AG09319 (cell line): Measurements from ENCODE around the gene LPP.

Experiments used
- DNase-seq: peaks from one replicate; pipeline ENCODE4 v3.0.0-alpha.2; 2010; ENCODE audit warnings: low read depth; ENCODE audit errors: extremely low read depth
- TF ChIP-seq, protein P1 (sequence below): IDR thresholded peaks from 2 replicates; pipeline ENCODE4 v1.5.1; 2011; ENCODE audit warnings: low read depth, mild to moderate bottlenecking, inconsistent platforms, low read length, moderate library complexity

The LPP gene

DNA sequence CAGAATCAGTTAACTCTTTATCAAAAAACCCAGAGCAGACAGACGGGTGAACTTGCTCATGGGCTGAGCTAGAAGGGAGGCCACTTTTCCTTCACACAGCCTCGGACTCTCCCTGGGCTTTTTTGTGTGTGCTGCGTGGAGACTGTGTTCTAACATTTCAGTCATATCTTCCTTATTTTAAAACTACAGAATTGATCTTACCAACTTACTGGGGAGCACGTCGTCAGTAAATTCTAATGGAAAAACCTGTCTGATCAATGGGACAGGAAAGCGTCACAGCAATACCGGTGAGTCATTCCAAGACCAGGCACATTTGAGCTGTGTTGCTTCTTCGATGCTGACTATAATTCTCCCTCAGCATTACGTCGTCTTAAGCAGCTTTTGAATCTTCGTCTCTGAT is 145.1 kb downstream of the LPP start:
- TF ChIP-seq, protein P1, sequence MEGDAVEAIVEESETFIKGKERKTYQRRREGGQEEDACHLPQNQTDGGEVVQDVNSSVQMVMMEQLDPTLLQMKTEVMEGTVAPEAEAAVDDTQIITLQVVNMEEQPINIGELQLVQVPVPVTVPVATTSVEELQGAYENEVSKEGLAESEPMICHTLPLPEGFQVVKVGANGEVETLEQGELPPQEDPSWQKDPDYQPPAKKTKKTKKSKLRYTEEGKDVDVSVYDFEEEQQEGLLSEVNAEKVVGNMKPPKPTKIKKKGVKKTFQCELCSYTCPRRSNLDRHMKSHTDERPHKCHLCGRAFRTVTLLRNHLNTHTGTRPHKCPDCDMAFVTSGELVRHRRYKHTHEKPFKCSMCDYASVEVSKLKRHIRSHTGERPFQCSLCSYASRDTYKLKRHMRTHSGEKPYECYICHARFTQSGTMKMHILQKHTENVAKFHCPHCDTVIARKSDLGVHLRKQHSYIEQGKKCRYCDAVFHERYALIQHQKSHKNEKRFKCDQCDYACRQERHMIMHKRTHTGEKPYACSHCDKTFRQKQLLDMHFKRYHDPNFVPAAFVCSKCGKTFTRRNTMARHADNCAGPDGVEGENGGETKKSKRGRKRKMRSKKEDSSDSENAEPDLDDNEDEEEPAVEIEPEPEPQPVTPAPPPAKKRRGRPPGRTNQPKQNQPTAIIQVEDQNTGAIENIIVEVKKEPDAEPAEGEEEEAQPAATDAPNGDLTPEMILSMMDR, result no peak
- no peak for DNase-seq

DNA sequence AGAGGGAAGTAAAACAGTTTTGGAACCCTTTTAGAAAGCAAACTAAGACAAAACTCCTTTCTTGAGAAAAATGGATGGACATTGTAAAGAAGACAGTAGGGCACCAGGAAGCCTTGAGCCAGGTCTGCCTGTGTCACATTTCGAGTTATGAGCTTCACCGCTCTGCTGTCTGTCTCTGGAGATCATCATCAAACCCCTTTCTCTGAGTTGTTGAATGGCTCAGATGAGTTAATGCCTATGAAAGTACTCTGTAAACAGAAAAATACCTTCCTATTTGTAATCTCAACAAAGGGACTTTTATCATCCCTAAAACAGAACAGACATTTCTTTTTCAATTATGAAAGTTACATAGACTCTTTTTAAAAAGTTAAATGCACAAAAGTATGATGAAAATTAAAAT is 145.8 kb downstream of the LPP start:
- no peak for DNase-seq
- TF ChIP-seq, protein P1, result no peak

DNA sequence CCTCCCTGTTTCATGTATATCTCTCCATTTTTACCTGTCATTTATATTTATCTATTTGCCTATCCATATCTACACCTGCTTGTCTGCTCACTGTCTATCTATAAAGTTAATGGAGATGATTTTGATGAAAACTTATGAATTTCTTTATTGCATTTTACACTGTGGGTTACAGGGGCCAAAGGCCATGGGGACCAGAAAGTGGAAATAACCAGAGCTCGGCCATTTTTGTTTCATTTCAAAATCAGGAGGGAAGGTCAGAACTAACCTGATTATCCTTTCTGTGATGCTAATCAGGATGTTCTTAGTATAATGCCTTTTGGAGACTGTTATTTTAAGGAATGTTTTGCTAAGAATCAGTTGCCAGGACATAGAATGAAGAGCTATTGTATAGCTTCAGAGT is 147.2 kb downstream of the LPP start:
- TF ChIP-seq, protein P1, result no peak
- DNase-seq, result no peak

DNA sequence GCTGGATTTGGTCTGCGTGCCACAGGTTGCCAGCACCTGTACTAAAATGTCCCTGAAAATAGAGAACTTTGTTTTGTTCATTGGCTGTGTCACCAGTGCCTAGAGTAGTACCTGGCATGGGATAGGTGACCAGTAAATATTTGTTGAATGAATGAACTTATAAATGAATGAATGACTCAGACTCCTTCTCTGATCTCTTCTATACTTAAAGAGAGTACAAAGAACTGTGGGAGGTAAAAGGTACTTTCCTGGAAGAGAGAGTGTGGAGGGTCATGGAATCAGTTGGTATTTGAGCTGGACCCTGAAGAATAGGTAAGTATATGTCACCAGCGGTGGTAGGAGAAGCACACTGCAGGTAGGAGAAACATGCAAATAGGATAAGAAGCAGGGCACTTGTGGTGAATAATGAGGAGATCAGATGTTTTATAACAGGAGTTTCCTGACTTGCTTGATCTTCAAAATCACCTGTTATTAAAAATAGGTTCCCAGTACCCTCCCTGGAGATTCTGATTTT is 149.4 kb downstream of the LPP start:
- TF ChIP-seq, protein P1, result no peak
- DNase-seq, result no peak

DNA sequence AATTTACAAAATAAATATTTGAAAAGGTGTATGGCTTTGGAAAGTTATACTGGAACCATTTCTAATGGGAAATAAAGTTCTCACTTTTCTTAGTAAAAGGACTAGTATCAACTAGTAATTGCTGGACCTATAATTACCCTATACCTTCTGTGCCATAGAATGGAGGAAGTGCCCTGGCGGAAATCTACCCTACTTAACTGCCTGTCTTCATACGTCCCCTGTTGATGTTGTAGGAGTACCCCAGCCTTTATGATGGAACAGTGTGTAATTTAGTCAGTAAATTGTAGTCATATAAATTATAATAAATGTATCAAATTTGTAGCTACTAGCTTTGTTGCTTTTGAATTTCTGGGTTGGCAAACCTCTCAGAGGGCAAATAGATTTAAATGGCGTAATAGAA is 149.9 kb downstream of the LPP start:
- TF ChIP-seq, protein P1, result no peak
- DNase-seq, result no peak

DNA sequence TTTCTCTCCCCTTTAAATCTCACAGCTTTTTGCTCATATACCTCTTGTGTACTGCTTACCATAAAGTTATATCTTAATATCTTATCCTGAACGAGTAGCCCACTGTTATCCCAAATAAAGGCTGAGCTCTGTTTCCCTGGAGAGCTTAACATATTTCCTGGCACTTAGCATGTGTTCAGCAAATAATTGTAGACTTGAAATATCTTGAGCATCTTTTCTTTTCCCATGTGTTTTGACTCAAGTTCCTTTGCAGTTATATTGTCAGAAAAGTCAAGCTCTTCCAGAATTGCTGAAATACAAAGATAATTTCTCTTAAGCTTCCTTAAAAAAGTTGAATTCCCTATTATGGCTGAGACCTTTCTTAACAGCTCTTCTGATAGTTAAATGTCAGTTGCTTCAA is 150.5 kb downstream of the LPP start:
- DNase-seq, result no peak
- TF ChIP-seq, protein P1, result no peak

DNA sequence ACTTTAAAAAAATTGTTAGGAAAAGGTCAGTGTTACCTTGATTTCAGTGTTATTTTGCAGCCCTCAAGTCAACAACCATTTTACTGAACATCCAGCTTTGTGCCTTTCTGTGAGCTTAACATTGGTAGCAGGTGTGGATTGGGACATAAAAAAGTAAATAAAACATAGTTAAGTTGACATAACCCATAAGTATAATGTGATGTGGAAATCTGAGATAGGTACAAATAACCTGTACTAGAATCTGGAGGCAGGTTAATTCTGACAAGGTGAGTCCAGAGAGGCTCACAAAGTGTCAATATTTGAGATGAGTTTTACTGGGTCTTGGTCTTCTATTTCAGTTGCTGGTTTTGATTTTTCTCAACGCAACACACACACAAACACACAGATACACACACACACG is 151.3 kb downstream of the LPP start:
- DNase-seq, result no peak
- TF ChIP-seq, protein P1, result no peak
